Measurements from ENCODE around the gene OLFM1.

OLFM1 gene

DNA sequence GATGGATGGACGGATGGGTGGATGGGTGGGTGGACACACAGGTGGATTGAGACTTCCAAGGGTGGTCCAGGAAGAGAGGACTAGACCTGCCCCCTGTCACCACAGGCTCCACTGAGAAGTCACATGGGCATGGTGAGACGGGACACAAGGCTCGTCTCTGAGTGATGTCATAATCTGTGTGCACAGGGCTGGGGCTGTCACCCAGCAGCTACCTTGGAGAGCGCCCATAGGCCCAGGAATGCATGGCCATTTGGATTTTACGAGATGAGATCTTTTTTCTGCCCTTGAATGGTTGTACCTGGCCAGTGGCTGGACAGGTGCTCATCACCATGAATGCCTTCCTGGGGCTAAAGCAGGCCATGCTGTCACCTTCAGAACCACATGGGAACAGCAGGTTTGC lies 3.1 kb downstream of the OLFM1 start:
- no peak for DNase-seq

- no peak for DNase-seq
These were observed 4.1 kb downstream of the OLFM1 start for GRCh38 chr9:135091545-135091944.

DNA sequence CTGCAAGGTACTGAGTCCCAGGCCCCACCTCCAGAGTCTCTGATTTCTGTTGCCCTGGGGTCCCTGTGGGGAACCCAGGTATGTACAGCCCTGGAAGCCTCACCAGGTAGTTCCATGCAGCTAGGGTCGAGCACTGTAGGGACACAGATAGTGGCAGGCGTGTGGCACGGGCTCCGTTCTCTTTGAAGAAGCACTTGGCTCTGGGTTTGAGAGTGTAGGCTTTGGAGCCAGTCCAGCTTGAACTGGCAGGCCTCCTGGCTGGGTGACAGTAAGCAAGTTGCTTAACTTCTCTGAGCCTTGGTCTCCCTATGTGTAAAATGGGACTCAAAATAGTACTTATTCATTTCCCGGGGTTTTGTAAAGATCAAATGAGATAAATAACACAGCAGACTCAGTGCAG lies 5.6 kb downstream of the OLFM1 start:
- DNase-seq, result no peak

GRCh38 chr9:135093911-135094584 lies 6.6 kb downstream of the OLFM1 start:
- no peak for DNase-seq

DNA sequence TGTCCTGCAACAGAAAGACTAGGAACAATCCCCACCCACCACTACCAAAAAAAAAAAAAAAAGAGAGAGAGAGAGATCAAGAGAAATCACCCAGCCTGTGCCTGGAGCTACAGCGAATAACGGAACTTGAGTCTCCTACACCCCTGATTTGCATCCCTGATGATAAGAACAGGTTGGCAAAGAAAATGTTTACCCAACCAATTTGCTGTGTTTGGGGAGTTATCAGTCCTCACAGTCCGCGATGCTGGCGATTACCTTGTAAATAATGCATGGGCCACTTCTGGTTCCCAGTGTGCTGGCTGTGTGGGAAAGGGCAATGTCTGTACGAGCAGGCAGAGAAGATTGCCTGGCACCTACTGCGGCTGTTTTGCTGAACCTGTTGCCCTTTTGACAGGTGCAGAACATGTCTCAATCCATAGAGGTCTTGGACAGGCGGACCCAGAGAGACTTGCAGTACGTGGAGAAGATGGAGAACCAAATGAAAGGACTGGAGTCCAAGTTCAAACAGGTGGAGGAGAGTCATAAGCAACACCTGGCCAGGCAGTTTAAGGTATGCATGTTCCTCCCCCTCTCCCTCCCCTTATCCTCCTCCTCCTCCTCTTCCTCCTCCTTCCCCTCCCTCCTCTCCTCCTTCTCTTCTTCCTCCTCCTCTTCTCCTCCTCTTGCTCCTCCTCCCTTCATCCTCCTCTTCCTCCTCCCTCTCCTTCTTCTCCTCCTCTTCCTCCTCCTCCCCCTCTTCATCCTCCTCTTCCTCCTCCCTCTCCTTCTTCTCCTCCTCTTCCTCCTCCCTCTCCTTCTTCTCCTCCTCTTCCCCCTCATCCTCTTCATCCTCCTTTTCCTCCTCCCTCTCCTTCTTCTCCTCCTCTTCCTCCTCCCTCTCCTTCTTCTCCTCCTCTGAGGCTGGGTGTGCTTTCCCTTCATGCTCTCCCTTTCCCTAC lies 8.3 kb downstream of the OLFM1 start:
- no peak for DNase-seq

DNA sequence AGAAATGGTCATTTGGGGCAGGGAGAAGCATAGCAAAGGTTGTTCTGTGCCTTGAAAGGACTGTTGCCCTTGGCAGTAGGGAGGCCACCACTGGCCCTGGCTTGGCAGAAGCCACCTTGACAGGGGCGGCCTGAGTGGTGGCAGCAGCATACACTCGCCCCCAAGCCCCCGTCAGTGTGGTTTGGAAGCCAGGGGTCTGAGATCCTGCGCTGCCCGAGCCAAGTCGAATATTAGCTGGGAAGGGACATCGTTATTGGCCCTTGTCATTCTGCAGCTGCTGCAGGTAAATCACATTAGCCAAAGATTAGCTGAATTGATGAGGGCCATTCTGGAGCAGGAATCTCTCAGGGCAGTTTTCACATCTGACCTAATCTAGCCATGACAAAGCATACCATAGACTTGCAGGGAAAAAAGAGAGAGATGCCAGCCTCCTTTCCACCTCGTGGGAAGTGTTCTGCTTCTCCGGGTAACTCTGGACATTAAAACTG lies 9.0 kb downstream of the OLFM1 start:
- DNase-seq, result no peak

GRCh38 chr9:135098400-135099105 lies 11.1 kb downstream of the OLFM1 start:
- no peak for DNase-seq

GRCh38 chr9:135099574-135099973 lies 12.1 kb downstream of the OLFM1 start:
- no peak for DNase-seq

DNA sequence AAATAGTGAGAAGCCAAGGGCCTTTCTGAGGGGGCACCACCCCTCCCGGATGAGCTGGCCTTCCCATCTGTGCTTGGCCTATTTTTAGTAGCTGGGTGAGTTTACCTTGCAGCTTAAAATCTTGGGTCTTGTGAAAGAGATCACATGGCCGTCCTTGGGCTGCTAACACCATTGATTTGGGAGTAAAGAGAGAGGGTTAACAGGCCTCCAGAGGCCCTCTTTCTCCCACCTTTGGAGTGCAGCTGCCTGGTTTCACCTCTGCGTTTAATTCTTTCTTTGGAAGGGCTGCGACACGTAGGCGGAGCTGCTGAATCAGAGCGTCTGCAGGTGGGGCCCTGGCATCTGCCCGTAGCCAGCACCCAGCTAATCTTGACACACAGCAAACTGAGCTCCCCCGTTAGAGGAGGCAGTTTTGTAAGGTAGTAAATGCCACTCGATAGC lies 12.8 kb downstream of the OLFM1 start:
- DNase-seq, result no peak

DNA sequence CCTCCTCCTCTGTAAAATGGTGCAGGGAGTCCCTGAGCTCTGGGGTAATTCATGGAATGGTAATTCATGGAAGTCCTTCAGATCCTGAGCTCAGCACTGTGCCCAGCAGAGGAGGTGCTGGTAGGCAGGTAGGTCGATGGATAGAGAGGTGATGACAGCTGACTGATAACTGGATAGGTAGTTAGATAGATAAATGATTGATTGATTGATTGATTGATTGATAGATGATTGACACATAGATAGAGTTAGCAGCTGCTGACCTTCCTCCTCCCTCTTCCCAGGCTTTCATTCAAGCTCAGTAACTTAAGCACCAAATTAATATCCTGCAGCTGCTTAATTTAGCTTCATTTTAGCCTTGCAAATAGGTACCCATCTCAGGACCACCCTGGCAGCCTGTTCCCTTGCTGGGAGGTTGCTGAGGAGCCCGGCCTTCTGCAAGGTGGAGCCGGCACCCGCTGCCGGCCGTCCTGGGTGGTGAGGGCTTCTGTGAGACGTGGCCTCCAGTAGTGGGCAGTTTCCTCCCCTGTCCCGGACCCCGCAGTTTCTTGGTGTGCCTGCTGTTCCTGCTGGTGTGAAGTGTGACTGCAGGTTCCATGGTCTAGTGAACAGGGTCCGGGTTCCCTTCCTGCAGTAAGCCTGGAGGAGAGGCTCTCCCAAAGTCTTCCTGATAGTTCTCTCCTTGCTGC lies 13.4 kb downstream of the OLFM1 start:
- no peak for DNase-seq

DNA sequence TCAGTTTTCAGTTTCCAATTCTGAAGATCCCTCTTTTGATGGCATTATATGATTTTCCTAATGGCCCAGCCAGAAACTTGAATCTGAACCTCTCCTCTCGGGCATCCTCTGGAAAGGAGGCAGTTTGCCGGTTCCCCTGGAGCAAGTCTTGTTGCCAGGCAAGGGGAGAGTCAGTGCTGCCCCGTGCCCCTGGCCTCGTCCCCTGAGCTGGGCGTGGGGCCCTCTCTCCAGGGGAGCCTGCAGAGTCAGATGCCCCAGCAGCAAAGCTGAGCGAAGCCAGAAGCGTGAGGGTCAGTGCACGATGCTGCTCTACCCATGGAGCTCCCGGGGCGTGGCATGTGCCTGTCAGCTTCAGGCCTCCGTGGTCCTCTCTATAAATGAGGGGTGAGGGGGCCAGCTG lies 14.0 kb downstream of the OLFM1 start:
- DNase-seq, result no peak

GRCh38 chr9:135101926-135102325 lies 14.5 kb downstream of the OLFM1 start:
- no peak for DNase-seq

GRCh38 chr9:135102331-135102730 lies 14.9 kb downstream of the OLFM1 start:
- DNase-seq, result no peak

- DNase-seq, result no peak
These were observed 15.6 kb downstream of the OLFM1 start for GRCh38 chr9:135103001-135103446.

GRCh38 chr9:135103931-135104639 lies 16.6 kb downstream of the OLFM1 start:
- DNase-seq, result no peak

GRCh38 chr9:135104761-135105160 lies 17.3 kb downstream of the OLFM1 start:
- DNase-seq, result no peak

DNA sequence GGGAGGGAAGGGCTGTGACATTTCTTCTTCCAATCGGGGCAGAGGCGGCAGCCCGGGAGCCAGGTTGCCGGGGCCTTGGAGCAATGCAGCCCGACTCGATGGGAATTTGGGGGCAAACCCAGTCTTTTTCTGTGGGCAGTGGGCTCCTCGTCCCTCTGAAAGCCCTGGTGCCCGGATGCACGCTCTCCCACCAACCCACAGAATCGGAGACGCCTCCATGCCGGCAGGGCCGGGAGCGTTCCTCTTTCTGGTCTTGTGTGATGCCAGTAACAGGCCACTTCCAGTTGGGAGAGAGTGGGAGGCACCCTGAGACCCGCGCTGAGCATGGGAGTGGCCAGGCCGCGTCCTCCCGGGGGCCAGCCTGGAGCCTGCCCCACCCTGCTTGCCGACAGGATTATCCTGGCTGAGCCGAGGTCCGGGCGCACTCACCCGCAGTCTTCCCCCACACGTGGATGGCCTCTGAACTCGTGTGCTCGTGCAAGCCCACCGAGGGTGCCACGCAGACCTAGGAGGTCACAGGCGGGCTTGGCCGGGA lies 17.8 kb downstream of the OLFM1 start:
- DNase-seq, result no peak

DNA sequence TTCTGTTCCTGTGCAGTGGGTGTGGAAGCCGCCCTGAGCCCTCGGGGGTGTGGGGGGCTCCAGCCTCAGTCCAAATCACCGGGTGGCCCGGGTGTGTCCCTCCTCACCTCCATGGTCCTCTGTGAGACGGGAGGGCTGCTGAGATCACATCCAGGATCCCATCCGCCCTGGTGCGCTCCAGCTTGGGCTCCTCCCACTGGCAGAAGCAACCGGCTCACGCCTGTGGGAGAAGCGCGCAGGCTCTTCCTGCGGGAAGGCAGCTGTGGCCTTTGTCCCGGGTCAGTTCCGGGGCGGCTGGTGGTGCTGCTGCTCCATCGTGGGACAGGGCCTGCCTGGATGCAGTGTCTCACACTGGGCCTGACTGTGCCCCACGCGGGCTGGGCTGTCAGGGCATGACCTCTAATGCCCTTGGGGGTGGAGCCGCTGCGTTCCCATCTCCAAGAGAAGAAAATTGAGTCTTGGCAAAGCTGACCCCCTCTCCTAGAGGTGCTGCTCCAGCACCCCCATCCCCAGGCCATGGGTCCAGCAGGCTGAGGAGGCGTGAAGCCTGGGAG lies 18.5 kb downstream of the OLFM1 start:
- no peak for DNase-seq

GRCh38 chr9:135106551-135107270 lies 19.2 kb downstream of the OLFM1 start:
- DNase-seq, result no peak

GRCh38 chr9:135107581-135108235 lies 20.2 kb downstream of the OLFM1 start:
- DNase-seq, result no peak

Measured in stimulated activated CD4-positive, alpha-beta T cell treated with anti-CD3 and anti-CD28 coated beads, Interleukin-15, amount 100 ng/mL, for 24 hours (primary cell).